ENCODE measurements around the gene C12orf57. TPM values are rescaled to one million over a fixed set of nuclear protein-coding genes. Genes with fewer than 3 reads are reported as not detected.

The C12orf57 gene
- polyA plus RNA-seq, 1 donor from 2014 or later = 500 TPM

GRCh38 chr12:6943389-6943721 is 467 bp upstream of the C12orf57 start:
- Histone ChIP-seq H3K4me3 (ENCODE audit: low read length) (peak overlapping the region; percentile 83), H3K9me3 (ENCODE audit: low read length) (no peaks in the 10 kb centered on the region), H3K4me2 (ENCODE audit: low read length) (peak overlapping the region; percentile 52), H3F3A (ENCODE audit: insufficient read depth, low read length, poor library complexity, severe bottlenecking) (peaks cover 6% of the 10 kb centered on the region), H3K9me2 (ENCODE audit: insufficient read depth, low read length) (no peaks in the 10 kb centered on the region), H3K27me3 (ENCODE audit: insufficient read depth, low read depth, low read length) (no peaks in the 10 kb centered on the region), H2AFZ (ENCODE audit: low read depth, low read length) (no peak overlapping the region), H4K20me1 (ENCODE audit: insufficient read depth) (no peaks in the 10 kb centered on the region), H3K27ac (ENCODE audit: low read length) (peak overlapping the region; percentile 94), H3K36me3 (ENCODE audit: insufficient read depth, low read length) (no peaks in the 10 kb centered on the region), H3K9ac (ENCODE audit: low read length) (peak overlapping the region; percentile 92), H3K79me2 (replicated peaks; ENCODE audit: insufficient read depth, low read length) (no peaks in the 10 kb centered on the region)
- TF ChIP-seq EP300 (conservative IDR thresholded peaks at IDR 0.05; ENCODE audit: poor library complexity, severe bottlenecking) (peak; percentile 26), MXI1 (conservative IDR thresholded peaks at IDR 0.05; ENCODE audit: poor library complexity, severe bottlenecking) (no peak)

DNA sequence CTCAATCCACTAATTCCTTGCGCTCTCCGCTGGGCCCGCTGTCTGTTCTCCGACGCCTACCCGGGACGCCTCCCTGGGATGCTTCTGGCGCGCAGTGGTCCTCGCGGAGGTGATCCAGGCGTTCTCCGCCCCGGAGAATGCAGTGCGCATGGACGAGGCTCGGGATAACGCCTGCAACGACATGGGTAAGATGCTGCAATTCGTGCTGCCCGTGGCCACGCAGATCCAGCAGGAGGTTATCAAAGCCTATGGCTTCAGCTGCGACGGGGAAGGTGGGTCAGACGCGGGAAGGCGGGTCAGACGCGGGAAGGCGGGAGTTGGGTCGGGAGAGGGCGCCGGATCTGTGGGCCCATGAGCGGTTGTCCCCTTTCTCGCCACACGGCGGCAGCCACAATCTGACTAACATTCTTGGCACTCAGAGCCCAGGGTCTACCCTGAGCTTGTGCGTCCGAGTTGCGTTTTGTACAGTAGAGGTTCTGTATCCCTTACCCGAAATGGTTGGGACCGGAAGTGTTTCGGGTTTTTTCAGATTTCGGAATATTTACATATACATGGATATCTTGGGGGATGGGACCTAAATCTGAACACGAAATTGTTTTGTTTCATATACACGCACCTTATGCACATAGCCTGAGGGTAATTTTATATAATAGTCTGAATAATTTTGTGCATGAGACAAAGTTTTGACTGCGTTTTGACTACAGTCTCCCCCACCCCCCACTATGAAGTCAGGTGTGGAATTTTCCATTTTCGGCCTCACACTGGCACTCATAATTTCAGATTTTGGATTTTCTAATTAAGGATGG is 762 bp downstream of the C12orf57 start:
- TF ChIP-seq TAF1 (IDR thresholded peaks at IDR 0.05; ENCODE audit: low read depth) (no peak), EZH2 (IDR thresholded peaks at IDR 0.05; ENCODE audit: borderline replicate concordance, insufficient read depth, low read length, poor library complexity, severe bottlenecking) (no peak), RAD21 (conservative IDR thresholded peaks at IDR 0.05) (peak; percentile 90), CTCF (IDR thresholded peaks at IDR 0.05; ENCODE audit: poor library complexity, severe bottlenecking) (peak; percentile 98), EP300 (conservative IDR thresholded peaks at IDR 0.05; ENCODE audit: poor library complexity, severe bottlenecking) (no peak), MXI1 (conservative IDR thresholded peaks at IDR 0.05; ENCODE audit: poor library complexity, severe bottlenecking) (peak; percentile 65), SMC3 (conservative IDR thresholded peaks at IDR 0.05; ENCODE audit: poor library complexity) (peak; percentile 93), POLR2AphosphoS5 (IDR thresholded peaks at IDR 0.05) (peak; percentile 80), REST (IDR thresholded peaks at IDR 0.05; ENCODE audit: borderline replicate concordance) (peak; percentile 60)
- H4K20me1 ChIP-seq (ENCODE audit: insufficient read depth) = no peaks in the 10 kb centered on the region
- peak overlapping the region; percentile 63 for H3K4me2 ChIP-seq (ENCODE audit: low read length)
- no peaks in the 10 kb centered on the region for H3K9me3 ChIP-seq (ENCODE audit: low read length)
- peaks cover 4% of the 10 kb centered on the region for H3F3A ChIP-seq (ENCODE audit: insufficient read depth, low read length, poor library complexity, severe bottlenecking)
- H3K9me2 ChIP-seq (ENCODE audit: insufficient read depth, low read length) = no peaks in the 10 kb centered on the region
- no peaks in the 10 kb centered on the region for H3K27me3 ChIP-seq (ENCODE audit: insufficient read depth, low read depth, low read length)
- no peaks in the 10 kb centered on the region for H3K79me2 ChIP-seq (replicated peaks; ENCODE audit: insufficient read depth, low read length)
- peak overlapping the region; percentile 23 for H2AFZ ChIP-seq (ENCODE audit: low read depth, low read length)
- peak overlapping the region; percentile 94 for H3K27ac ChIP-seq (ENCODE audit: low read length)
- no peaks in the 10 kb centered on the region for H3K36me3 ChIP-seq (ENCODE audit: insufficient read depth, low read length)
- peak overlapping the region; percentile 83 for H3K4me3 ChIP-seq (ENCODE audit: low read length)
- peak overlapping the region; percentile 92 for H3K9ac ChIP-seq (ENCODE audit: low read length)
